LoVo (cell line): ENCODE measurements around the gene WEE1.
"Not testable (repeated sequence)": the region's sequence is repeated elsewhere in the genome, so short reads cannot be mapped to it uniquely, and the experiment has no call there.

ENCODE experiments used
- DNase-seq: peaks from one replicate; pipeline ENCODE4 v3.0.0-alpha.2; 2016; ENCODE audit warnings: low spot score

Gene WEE1

DNA sequence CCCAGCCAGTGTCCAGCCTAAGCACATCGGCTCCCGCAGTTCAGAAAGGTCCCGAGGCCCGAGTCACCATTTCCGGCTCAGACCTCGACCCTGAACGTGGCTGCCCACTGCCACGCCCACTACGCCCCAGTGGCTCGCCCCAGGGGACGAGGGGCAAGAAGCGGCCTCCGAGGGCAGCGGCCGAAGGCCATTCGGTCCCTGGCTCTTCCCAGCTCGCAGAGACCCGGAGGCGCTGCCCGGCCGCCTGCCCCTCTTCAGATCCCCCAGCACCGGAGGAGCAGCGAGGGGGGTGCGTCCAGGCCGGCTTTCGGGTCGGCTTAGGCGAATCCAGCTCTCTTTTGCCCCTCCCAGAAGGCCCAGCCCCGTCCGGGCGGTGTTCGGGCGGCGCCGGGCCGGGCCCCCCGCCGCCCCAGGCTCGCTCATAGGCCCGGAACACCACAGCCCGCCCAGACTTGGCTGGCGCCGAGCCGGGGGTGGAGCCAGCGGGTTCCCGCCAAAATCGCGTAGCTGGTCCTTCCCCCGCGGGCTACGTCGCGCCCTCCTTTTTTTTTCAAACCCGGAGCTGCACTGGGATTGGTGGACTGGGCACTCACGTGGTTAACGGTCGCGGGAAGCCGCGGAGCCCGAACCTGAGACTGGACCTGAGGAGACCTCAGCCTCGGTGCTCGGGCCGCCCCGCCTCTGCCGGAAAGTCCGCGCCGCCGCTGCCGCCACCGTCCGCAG lies at the start of gene WEE1:
Gene WEE1, plus strand, starts transcription at position 619 of the 723 bp plus-strand sequence. CDS start 264 bp downstream, outside the sequence.
- DNase-seq = peak; percentile 97

DNA sequence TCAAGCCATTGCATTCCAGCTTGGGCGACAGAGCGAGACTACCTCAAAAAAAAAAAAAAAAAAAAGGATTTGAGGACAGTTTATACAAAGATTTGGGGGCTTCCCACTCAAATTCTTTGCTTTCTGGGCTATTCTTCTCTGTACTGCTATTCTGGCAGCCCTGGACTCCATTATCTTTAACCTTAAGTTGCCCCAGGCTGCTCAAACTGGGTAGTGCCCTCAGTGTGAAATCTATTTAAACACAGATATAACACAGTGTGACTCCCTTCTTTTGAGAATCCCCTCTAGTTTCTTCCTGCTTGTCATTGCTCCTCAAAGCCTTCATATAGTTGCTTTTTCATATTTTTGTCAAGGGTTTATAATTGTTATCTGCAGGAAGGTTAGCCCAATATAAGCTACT lies 49.5 kb upstream of the WEE1 start:
- no peak for DNase-seq

DNA sequence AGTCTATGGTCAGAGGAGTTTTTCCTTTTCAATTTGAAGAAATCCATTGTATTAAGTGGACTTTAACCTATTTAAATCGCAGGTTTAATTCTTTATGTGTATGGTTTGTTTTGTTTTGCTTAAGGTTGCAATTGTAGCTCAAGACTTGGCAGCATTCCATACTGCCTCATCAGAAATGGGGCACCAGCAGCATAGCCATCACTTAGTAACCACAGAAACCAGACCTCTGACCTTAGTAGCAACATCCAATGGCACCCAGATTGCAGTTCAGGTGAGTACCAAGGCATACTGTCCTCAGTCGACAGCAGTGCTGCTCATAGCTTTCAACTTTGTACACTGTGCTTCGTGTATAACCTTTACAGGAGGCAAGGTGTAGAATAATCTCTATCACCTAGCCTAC lies 48.4 kb upstream of the WEE1 start:
- DNase-seq = no peak

DNA sequence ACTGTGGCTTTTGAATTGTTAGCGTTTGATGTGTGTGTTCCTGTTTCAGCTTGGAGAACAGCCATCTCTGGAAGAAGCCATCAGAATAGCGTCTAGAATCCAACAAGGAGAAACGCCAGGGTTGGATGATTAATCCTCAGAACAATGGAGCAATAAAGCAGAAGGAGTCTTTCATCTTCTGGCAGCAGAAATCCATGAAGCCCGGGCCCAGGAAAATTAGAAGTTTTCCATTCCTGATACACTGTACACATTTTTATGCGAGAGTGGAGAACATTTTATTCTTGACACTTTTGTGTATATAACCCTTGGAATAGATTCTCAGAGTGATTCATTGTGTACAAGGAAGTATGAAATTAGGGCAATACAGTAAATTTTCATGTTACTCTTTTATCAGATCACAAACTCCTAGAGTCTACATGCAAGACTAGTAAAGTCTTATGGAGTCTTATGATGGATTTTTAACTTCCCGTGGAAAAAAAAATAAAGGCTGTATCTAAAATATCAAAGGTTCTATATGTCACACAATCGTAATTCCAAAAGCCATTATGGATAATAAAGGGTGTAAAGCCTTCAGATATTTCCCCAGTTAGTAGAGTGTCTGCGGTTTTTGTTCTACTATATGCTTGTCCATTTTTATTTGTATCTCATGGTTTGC lies 45.9 kb upstream of the WEE1 start:
- DNase-seq = peak; percentile 56

DNA sequence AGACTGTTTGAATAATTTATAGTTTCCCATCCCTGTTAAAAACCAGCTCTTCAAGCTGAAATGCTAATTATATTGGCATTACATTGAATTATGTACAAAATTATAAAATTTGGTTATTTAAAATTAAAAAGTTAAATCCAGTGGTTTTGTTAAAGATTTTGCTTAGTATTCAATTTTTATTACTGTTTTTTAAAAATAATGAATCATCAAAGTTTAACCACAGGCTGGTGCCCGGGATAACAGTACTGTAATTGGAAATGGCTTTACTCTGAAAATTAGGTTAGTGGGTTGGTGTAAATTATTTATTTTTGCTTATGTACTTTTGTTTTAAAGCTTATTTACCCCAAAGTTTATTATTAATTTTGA lies 45.4 kb upstream of the WEE1 start:
- no peak for DNase-seq

DNA sequence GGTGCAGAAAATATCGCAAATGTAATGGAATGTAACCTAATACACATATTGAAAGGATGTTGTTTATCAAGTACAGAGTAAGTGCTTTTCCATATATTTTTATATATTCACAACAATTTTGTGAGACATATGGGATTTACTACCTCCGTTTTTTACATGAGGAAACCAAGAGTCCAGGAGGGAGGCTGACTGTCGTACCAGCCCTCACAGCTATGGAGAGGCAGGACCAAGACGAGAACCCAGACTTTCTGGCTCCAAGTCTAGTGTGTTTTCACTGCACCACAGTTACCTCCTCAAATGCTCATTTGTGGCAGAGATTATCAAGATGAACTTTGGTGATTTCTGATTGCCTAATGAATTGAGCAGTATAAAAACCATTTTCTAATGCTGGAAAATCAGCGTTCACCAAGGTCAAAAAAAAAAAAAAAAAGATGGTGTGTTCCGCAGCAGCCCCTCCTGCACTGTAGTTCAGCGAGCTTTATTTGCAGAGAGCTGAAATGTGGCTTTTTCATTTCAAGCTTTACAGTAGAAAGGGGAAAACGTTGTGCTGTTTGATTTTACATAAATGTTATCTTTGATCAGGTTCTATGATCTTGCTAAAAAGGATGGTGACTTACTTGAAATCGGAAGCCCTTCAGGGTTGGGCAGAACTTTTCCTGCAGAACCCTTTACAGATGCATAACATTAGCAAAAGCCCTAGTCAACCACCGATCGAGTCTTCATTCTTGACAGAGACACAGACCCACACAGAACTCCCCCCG lies 44.7 kb upstream of the WEE1 start:
- no peak for DNase-seq

DNA sequence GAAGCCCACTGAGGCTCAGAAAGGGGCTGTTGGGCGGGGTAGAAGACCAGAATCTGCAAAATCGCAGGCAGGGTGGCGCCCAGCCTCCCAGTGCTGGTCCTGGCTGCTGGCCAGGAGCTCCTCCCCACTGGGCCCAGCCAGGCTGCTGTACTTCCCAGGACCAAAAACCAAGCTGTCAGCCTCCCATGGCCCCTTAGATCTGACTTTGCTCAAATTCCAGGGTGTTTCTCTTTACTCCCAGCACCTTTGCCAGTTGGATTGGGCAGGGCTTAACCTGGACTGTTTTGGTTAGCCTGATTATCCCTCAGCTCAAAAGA lies 44.2 kb upstream of the WEE1 start:
- DNase-seq = peak; percentile 31

DNA sequence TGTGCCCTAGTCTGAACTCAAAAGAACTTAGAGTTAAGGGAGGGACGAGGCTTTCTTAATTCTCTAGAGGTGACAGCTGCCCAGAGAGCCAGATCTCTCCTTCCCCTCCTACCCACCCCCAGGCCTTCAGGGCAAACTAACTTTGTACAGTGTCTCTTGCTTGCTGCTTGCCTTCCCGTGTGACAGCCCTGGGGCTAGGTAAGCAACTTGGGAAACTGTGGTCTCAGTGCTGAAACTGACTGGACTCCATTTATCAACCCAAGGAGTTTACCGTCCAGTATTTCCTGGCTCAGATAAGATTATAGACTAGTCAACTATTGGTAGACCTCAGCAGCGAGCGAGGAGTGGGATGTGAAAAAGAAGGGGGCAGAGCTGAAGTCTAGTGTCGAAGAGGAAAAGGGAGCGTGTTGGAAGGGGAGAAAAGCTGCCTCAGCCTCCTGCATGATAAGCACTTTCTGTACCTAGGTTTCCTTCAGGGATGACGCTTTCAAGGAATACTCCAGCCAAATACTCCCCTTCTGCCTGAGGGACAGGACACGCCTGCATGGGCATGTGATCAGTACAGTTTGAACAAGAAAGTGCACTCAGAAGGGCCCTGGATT lies 43.3 kb upstream of the WEE1 start:
- no peak for DNase-seq

DNA sequence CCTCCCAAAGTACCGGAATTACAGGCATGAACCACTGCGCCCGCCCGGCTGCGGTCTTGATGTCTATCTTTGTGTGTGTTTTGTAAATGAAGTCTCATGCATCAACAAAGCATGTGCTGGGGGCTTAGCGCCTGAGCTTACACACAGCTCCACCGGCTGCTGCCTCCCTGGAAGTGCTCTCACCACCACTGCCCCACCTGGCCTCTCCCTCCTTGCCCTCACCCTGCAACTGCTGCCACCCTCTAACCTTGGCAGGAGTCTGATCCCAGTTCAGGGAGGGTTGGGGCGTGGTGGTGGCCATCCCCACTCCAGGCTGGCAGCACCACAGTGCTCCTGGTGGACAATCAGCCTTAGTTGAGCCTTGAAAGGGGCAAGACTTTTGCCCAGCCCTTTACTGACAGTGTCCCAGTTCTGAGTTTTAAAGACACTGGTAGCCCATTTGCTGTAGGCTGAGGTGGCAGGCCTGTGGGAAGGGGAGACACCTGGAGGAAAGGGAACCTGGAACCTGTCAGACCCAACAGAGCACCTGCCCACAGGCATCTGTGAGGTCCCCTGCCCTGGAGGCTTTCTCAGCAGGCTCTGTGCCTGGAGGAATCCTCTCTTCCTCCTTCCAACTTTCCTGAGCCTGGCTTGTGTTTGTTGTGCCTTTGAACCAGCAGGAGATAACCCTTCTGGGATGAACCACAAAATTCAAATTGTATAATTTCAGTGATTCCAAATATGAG lies 42.4 kb upstream of the WEE1 start:
- DNase-seq = no peak

DNA sequence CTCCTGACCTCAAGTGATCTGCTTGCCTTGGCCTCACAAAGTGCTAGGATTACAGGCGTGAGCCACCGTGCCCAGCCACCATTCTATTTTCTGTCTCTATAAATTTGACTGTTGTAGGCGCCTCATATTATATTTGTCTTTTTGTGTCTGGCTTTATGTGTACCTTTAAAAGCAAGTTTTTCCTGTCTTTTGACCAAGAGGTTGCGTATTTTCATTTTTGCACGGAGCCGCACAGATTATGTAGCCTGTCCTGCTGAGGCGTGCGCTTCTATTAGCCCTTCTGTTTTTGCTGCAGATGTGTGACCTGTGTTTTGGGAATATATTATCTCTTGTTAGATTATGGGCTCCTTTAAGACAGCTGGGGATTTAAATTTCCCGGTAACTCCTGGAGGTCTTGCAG lies 40.4 kb upstream of the WEE1 start:
- no peak for DNase-seq

DNA sequence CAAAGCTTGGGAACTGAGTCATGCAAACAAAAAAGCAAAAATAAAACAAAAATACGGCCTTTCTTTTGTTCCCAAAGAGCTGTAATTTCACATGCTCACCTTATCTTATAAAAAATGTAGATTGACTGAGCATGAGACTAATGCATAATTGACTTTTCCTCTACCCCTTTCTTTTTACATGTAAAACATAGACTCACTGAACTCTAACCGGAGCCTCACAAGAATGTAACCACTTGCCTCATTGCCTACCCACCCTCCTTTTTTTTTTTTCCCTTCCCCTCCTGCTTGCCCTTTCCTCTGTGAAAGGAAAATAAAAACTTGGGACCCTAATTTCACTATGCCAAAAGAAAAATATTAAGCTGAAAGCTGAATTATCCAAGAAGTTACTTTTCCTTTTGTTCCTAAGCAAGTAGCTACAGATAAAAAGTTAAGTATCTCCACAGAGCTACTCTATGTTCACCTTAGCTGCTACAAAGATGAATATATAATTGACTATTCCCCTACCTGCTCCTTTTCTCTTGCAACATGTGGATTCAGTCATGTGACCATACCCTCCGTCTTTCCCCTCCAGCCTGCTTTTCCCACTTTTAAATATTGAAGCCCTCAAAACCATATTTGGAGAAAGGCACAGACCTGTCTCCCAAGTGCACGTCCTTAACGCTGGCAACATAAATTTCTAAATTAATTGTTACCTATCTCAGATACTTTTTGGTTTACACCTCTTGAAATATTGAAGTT lies 39.6 kb upstream of the WEE1 start:
- DNase-seq = no peak

DNA sequence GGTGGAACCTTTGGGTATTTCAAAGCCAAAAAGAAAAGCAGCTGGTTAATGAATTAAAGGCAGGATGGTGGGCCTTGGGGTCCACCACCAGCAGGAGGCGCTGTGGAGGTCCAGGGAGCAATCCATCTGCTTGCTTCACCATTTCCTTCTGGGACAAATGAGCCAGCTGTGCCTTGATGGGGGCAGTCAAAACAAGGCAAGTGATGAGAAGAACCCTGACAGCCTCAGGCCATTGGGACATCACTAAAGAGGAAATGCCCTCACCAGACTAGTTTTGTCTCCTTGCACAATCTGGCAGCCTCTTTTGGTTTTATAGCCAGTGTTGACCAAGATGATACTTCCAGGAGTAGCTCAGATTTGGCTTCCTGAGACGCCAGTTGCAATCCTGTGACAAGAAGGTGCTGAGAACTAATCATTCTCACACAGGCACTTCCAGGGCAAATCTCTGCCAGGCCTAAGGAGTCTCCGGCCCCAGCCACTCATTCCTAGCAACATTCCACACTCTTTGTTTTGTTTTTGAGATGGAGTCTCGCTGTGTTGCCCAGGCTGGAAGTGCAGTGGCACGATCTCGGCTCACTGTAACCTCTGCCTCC lies 38.2 kb upstream of the WEE1 start:
- peak; percentile 26 for DNase-seq

DNA sequence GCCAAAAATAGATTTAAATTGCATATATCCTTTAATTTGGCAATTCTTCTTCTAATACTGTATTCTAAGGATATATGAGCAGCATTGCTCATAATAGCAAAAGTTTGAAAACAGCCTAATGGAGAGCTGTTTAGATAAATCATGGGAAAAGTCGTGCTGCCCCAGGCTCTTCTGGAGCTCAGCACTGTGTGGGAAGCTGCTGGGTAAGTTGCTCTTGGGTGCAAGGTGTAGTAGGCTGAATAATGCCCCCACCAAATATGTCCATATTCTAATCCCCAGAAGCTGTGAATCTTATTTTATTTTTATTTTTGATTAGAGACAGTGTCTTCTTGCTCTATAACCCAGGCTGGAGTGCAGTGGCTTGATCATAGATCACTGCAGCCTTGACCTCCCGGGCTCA lies 34.9 kb upstream of the WEE1 start:
- DNase-seq = no peak

DNA sequence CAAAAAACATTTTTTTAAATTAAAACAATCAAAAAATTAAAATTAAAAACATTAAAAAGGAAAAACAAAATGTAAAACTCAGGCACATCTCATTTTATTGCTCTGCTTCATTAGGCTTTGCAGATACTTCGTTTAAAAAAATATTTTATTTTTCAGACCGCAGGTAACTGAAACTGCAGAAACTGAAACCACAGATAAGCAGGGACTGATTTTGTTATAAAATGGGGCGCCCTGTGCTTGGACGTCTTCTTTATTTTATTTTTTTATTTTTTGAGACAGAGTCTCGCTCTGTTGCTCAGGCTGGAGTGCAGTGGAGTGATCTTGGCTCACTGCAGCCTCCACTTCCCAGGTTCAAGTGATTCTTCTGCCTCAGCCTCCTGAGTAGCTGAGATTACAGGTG lies 24.3 kb upstream of the WEE1 start:
- DNase-seq = not testable (repeated sequence)

DNA sequence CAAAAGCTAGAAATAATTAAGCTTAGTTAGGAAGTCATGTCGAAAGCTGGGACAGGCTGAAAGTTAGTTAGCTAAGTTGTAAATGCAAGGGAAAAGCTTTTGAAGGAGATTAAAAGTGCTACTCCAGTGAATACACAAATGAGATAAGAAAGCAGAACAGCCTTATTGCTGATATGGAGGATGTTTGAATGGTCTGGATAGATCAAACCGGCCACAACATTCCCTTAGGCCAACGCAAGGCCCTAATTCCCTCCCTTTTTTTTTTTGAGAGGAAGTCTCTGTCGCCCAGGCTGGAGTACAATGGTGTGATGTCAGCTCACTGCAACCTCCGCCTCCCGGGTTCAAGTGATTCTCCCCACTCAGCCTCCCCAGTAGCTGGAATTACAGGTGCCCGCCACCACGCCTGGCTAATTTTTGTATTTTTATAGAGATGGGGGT lies 23.3 kb upstream of the WEE1 start:
- DNase-seq = no peak

DNA sequence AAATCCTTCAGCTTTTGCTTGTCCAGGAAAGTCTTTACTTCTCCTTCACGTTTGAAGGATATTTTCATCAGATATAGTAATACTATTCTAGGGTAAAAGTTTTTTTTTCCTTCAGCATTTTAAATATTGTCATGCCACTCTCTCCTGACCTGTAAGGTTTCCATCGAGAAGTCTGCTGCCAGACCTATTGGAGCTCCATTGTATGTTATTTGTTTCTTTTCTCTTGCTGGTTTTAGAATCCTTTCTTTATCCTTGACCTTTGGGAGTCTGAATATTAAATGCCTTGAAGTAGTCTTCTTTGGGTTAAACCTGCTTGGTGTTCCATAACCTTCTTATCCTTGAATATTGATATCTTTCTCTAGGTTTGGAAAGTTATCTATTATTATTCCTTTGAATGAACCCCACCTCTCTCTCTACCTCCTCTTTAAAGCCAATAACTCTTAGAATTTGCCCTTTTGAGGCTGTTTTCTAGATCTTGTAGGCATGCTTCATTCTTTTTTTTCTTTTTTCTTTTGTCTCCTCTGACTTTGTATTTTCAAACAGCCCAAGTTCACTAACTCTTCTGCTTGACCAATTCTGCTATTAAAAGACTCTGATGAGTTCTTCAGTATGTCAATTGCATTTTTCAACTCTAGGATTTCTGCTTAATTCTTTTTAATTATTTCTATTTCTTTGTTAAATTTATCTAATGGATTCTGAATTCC lies 12.0 kb upstream of the WEE1 start:
- no peak for DNase-seq

DNA sequence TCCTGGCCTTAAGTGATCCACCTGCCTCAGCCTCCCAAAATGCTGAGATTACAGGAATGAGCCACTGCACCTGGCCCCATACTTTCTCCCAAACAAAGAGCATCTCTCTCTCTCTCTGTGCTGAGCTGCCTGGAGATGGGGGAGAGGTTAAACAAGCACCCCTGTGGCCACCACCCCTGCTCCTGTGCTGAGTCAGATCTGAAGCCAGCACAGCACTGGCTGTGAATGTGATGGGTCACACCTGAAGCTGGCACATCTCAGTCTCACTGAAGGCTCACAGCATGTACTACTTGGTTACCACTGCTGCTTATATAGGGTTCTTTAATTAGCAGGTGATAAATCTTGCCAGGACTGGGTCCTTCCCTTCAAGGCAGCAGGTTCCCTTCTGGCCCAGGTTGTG lies 10.8 kb upstream of the WEE1 start:
- DNase-seq = no peak

DNA sequence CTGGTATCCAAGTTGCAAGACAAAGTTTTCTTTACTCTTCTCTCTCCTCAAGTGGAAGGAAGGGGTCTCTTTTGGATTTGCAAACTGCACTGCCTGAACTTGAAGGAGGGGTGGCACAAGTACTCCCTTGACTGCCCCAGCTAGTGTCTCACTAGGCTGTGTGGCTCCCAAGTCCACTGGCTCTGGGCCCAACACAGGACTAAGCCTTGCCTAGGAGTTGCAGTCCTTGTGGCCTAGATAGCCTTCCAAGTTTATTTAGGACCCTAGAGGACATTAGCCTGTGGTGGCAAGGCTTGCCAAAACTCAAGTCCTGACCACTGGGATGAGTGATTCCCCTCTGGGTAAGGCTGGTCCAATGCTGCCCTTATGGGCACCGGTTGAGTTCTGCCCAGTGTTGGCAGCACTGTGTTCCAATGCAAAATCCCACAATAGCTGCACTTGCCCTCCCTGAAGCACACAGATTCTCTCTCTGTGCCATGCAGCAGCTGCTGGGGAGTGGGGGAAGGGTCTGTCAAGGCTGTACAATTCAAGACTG lies 10.2 kb upstream of the WEE1 start:
- no peak for DNase-seq

DNA sequence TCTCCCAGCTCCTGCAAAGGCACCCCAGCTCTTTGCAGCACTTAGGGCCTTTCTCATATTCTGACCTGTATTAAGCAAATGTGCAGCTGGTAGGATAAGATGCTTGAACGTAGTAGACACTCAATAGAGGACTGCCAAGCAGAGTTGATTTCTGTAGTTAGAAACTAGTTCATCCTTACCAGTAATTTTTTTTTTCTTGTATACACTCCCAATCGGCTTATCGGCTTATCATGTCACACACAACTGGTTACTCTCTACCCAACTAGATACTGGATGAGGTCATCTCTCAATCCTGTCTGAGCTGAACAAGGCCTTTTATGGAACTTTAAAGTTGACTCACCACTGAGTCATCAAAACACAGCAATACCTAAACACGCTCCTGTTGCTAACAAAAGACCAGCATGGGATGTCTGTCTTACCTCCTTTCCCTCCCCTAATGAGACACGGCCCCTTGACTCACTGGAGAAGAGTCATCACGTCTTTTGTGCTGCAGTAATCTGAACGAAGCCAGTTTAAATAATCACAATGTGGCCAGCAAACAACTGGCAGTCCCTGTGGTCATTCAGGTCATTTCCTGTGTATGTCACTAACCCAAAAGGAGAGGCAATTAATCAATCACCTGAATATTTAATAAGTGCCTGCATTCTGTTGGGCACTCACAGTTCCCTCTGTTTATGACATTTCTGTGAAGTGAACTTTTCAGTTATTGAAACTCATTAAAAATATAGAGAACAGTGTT lies 7.5 kb upstream of the WEE1 start:
- peak; percentile 96 for DNase-seq
